ENCODE measurements around the gene NAP1L2.

NAP1L2 gene, protein sequence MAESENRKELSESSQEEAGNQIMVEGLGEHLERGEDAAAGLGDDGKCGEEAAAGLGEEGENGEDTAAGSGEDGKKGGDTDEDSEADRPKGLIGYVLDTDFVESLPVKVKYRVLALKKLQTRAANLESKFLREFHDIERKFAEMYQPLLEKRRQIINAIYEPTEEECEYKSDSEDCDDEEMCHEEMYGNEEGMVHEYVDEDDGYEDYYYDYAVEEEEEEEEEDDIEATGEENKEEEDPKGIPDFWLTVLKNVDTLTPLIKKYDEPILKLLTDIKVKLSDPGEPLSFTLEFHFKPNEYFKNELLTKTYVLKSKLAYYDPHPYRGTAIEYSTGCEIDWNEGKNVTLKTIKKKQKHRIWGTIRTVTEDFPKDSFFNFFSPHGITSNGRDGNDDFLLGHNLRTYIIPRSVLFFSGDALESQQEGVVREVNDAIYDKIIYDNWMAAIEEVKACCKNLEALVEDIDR

DNA sequence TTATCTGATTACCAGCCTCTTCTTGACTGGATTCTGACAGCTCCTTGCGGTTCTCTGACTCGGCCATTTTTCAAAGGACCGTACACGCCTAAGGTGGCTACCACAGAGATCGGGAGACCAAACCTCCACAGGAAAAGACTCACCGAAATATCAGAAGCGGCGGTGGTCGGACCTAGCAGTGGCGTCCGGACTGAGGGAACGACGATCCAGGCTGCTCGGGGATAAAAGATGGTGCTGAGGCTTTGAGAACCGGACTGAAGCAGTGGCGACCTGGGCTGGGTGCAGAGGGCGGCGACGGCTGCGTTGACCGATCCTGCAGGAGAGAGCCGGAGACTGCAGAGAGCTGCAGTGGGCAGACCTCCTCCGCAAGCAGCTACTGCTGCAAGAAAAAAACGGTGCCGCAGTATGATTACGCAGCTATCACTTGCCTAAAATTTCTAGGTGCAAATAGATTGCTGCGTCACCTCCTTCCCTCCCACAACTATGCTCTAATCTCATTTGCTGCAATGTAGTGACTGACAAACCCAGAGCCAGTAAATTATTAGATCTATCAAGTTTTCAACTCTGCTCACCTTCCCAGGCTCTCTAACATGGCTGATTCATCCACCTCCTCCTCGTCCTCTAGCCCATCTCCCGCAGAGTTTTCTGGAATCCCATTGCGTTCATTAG, at the start of gene NAP1L2:
TSS of gene NAP1L2 (minus strand) at position 426 of the 669 bp plus-strand sequence. CDS start at position 67, 359 bp downstream.
- peak within 1 kb of the TSS; percentile 45 for H3K4me3 ChIP-seq (ENCODE audit: low read depth, low read length)
- peak; percentile 9 for DNase-seq (ENCODE audit: low read depth)
- TF ChIP-seq, protein P1, sequence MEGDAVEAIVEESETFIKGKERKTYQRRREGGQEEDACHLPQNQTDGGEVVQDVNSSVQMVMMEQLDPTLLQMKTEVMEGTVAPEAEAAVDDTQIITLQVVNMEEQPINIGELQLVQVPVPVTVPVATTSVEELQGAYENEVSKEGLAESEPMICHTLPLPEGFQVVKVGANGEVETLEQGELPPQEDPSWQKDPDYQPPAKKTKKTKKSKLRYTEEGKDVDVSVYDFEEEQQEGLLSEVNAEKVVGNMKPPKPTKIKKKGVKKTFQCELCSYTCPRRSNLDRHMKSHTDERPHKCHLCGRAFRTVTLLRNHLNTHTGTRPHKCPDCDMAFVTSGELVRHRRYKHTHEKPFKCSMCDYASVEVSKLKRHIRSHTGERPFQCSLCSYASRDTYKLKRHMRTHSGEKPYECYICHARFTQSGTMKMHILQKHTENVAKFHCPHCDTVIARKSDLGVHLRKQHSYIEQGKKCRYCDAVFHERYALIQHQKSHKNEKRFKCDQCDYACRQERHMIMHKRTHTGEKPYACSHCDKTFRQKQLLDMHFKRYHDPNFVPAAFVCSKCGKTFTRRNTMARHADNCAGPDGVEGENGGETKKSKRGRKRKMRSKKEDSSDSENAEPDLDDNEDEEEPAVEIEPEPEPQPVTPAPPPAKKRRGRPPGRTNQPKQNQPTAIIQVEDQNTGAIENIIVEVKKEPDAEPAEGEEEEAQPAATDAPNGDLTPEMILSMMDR (conservative IDR thresholded peaks at IDR 0.05; ENCODE audit: low read depth, low read length), result no peak

DNA sequence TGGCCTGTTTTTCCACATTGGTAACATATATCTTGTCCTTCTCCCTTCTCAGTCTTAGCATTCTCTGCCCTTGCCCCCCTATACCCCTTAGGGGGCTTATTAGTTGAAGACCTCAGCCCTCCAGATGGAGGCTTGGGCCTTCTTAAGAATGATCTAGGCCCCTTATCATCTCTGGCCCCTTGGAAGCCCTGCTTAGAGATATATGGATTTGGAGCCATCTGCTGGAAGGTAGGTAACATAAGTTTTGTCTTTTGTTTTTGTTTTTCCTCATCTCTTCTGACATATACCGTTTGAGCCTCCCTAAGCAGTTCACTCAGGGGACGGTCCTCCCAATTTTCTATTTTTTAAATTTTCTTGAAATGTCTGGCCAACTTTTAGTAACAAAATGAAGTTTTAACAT, 48.3 kb upstream of the NAP1L2 start:
- TF ChIP-seq, protein P1 (conservative IDR thresholded peaks at IDR 0.05; ENCODE audit: low read depth, low read length), result peak; percentile 4
- no peak overlapping the region for H3K4me3 ChIP-seq (ENCODE audit: low read depth, low read length)
- DNase-seq (ENCODE audit: low read depth), result peak; percentile 4

DNA sequence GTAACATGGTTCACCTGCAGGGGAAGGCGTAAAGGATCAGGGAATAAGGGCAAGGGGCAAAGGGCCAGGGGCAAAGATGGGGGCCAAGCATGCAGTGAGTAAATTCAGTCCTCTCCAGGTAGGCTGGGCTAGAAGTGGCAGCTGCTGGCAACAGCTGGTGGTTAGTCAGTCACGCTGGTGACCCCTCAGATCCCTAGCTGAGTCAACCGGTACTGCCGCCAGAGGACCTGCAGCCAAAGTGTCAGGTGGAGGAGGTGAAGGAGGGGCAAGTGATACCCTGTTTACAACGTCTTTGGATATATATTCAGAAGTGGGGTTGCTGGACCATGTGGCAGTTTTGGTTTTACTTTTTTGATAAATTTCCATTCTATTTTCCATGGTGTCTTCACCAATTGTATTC, 24.6 kb upstream of the NAP1L2 start:
- no peak for DNase-seq (ENCODE audit: low read depth)
- TF ChIP-seq, protein P1 (conservative IDR thresholded peaks at IDR 0.05; ENCODE audit: low read depth, low read length), result no peak
- H3K4me3 ChIP-seq (ENCODE audit: low read depth, low read length), result no peak overlapping the region

DNA sequence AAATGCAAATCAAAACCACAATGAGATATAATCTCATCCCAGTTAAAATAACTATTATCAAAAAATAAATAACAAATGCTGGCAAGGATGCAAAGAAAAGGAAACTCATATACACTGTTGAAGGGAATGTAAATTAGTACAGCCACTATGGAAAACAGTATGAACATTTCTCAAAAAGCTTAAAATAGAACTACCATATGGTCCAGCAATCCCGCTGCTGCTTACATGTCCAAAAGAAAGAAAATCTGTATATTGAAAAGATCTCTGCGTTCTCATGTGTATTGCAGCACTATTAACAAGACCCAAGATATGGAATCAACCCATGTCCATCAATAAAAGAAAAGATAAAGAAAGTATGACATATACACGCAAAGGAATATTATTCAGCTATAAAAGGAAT, 3.0 kb upstream of the NAP1L2 start:
- no peak overlapping the region for H3K4me3 ChIP-seq (ENCODE audit: low read depth, low read length)
- no peak for DNase-seq (ENCODE audit: low read depth)
- TF ChIP-seq, protein P1 (conservative IDR thresholded peaks at IDR 0.05; ENCODE audit: low read depth, low read length), result no peak

DNA sequence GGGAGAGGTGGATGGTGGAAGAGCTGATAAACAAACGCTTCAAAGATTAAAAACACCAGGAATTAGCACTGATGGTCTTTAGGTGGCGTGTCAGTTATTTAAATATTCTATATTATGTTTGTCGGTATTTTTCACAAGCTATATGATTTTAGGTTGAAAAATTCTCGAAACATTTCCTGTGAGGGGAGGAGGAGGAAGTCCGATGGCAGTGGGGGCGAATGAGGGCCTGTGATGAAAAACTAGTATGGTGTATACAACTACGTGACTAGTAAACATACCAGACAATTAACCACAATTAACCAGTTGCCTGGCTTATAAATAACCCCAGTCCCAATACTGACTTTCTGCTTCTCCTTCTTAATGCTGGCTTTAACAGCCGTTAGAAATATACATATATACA, 595 bp upstream of the NAP1L2 start:
- TF ChIP-seq, protein P1 (conservative IDR thresholded peaks at IDR 0.05; ENCODE audit: low read depth, low read length), result no peak
- no peak overlapping the region for H3K4me3 ChIP-seq (ENCODE audit: low read depth, low read length)
- no peak for DNase-seq (ENCODE audit: low read depth)

DNA sequence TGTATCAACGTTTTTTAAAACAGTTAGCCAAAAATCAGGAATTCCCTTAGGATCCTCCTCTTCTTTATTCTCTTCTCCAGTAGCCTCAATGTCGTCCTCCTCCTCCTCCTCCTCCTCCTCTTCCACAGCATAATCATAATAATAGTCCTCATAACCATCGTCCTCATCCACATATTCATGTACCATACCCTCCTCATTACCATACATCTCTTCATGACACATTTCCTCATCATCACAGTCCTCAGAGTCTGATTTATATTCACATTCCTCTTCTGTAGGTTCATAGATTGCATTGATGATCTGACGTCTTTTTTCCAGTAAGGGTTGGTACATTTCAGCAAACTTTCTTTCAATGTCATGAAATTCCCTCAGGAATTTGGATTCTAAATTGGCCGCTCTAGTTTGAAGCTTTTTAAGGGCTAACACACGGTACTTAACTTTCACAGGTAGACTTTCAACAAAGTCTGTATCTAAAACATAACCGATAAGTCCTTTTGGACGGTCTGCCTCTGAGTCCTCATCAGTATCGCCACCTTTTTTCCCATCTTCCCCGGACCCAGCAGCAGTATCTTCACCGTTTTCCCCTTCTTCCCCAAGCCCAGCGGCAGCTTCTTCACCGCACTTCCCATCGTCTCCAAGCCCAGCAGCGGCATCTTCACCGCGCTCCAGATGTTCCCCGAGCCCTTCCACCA, 771 bp downstream of the NAP1L2 start:
- H3K4me3 ChIP-seq (ENCODE audit: low read depth, low read length), result peak overlapping the region; percentile 45
- no peak for DNase-seq (ENCODE audit: low read depth)
- TF ChIP-seq, protein P1 (conservative IDR thresholded peaks at IDR 0.05; ENCODE audit: low read depth, low read length), result no peak
